Keratinocyte (primary cell): ENCODE measurements around the gene UMAD1. TPM values are rescaled to one million over a fixed set of nuclear protein-coding genes. Genes with fewer than 3 reads are reported as not detected.

Experiments used
- DNase-seq: peaks from one replicate; pipeline ENCODE4 v3.0.0-alpha.2; 2011; ENCODE audit warnings: low read depth, missing footprints, low spot score
- FAIRE-seq: peaks from 2 replicates; lab custom pipeline; 2011; peaks lifted over from hg19 to GRCh38; lab: Jason Lieb, UNC
- H2AFZ ChIP-seq: 2 replicates; pipeline ENCODE4 v1.6.0; 2012; ENCODE audit warnings: low read length, control low read depth, inconsistent platforms; ENCODE audit not compliant: control insufficient read depth
- H3K27ac ChIP-seq: 2 replicates; pipeline ENCODE4 v1.5.1; 2011; ENCODE audit warnings: low read length; ENCODE audit not compliant: control insufficient read depth, insufficient read depth
- H3K27me3 ChIP-seq: 3 replicates; pipeline ENCODE4 v1.6.0; 2011; ENCODE audit warnings: low read length; ENCODE audit not compliant: control insufficient read depth, insufficient read depth; ENCODE audit errors: extremely low read depth
- H3K36me3 ChIP-seq, 2 experiments: 2 replicates in 1 of 2; 3 replicates in 1 of 2; pipeline ENCODE4 v1.5.1; 2011; ENCODE audit warnings: low read length in 2 of 2, mild to moderate bottlenecking in 1 of 2; ENCODE audit not compliant: control insufficient read depth in 2 of 2, insufficient read depth in 2 of 2; ENCODE audit errors: extremely low read depth in 1 of 2
- H3K4me1 ChIP-seq: 3 replicates; pipeline ENCODE4 v1.5.1; 2011; ENCODE audit warnings: low read length; ENCODE audit not compliant: control insufficient read depth, insufficient read depth; ENCODE audit errors: extremely low read depth
- H3K4me2 ChIP-seq: 3 replicates; pipeline ENCODE4 v1.6.0; 2011; ENCODE audit warnings: low read depth, low read length; ENCODE audit not compliant: control insufficient read depth, insufficient read depth; ENCODE audit errors: extremely low read depth
- H3K4me3 ChIP-seq, 3 experiments: fragments of 200-600 bp in 1 of 3; sonication (generic) in 1 of 3; 2 replicates in 2 of 3; 3 replicates in 1 of 3; pipeline ENCODE4 v1.5.1; 2011 to 2016; ENCODE audit warnings: low read length in 3 of 3, mild to moderate bottlenecking in 3 of 3, control low read depth in 2 of 3, inconsistent platforms in 1 of 3, low read depth in 1 of 3, mixed read lengths in 1 of 3, mixed run types in 1 of 3, moderate library complexity in 1 of 3; ENCODE audit not compliant: control insufficient read depth in 2 of 3, insufficient read depth in 2 of 3; ENCODE audit errors: extremely low read depth in 1 of 3
- H3K79me2 ChIP-seq: 2 replicates; pipeline ENCODE4 v1.6.0; 2012; ENCODE audit warnings: low read length; ENCODE audit not compliant: control insufficient read depth, insufficient read depth
- H3K9ac ChIP-seq: 3 replicates; pipeline ENCODE4 v1.6.0; 2011; ENCODE audit warnings: low read length; ENCODE audit not compliant: control insufficient read depth, insufficient read depth; ENCODE audit errors: extremely low read depth
- H3K9me1 ChIP-seq: 3 replicates; pipeline ENCODE4 v1.6.0; 2011; ENCODE audit warnings: low read length; ENCODE audit not compliant: control insufficient read depth, insufficient read depth; ENCODE audit errors: extremely low read depth
- H3K9me3 ChIP-seq: 2 replicates; pipeline ENCODE4 v1.5.1; 2012; ENCODE audit warnings: low read depth, low read length; ENCODE audit not compliant: control insufficient read depth
- H4K20me1 ChIP-seq: 3 replicates; pipeline ENCODE4 v1.6.0; 2011; ENCODE audit warnings: low read length; ENCODE audit not compliant: control insufficient read depth, insufficient read depth; ENCODE audit errors: extremely low read depth
- CTCF ChIP-seq, 3 experiments: IDR thresholded peaks in 1 of 3; conservative IDR thresholded peaks in 1 of 3; optimal IDR thresholded peaks in 1 of 3; 2 replicates in 2 of 3; 3 replicates in 1 of 3; pipeline versions ENCODE3 to v1.5.1; 2011; ENCODE audit warnings: low read length in 3 of 3, mild to moderate bottlenecking in 3 of 3, moderate library complexity in 2 of 3, control low read depth in 1 of 3, inconsistent platforms in 1 of 3; ENCODE audit not compliant: insufficient read depth in 2 of 3; ENCODE audit errors: extremely low read depth in 1 of 3
- EZH2 ChIP-seq: IDR thresholded peaks from one replicate; pipeline ENCODE4 v1.6.1; 2012; ENCODE audit warnings: inconsistent platforms, mild to moderate bottlenecking, low read length, moderate library complexity
- dilution Hi-C: fragments of 300-500 bp; cut with MboI; formaldehyde crosslinking; loops from one replicate; pipeline ENCODE4 v1.7.0; 2020; ENCODE audit warnings: low sequenced_read_pairs; ENCODE audit not compliant: extremely low pct_ligation_motif_present
- polyA plus RNA-seq, 5 experiments: library from polyadenylated mRNA; depleted of rRNA in 3 of 5; stranded (reverse) in 3 of 5; stranded (forward) in 1 of 5; unstranded in 1 of 5; fragments of >200 nt; gene quantifications; 1 replicate in 1 of 5; 2 replicates in 3 of 5; 3 replicates in 1 of 5; pipeline versions ENCODE4 v1.2.1 to v1.2.3, GENCODE V29; 2011 to 2012; ENCODE audit warnings: missing spikeins in 2 of 5, low read depth in 1 of 5, low replicate concordance in 1 of 5

Gene UMAD1
- polyA plus RNA-seq, 1 donor (not counting 4 experiments of a cell fraction or from before 2014, with no cell fraction given), result 18.2 TPM

DNA sequence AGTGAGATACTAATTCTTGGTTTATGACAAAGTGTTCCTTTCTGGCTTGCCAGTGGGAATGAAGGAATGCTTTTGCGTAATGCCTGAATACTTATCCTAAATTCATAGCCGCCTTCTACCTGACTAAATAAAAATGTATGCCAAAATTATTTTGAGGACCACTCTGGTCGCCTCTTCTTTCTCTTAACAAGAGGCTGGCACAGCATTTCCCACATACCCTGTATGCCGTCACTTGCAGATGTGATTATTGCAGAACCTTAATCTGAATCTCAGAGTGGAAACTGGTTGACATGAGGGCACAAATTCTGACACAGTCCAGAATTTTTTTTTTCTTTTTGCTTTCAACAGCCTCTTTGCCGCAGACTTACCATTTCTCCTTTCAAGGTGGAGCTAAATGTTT is 203.4 kb downstream of the UMAD1 start:
- Histone ChIP-seq H4K20me1 (no peaks in the 10 kb centered on the region), H3K27ac (no peak overlapping the region), H3K9me3 (no peaks in the 10 kb centered on the region), H3K4me3 (no peak overlapping the region), H2AFZ (no peak overlapping the region), H3K9ac (no peak overlapping the region), H3K27me3 (no peaks in the 10 kb centered on the region), H3K36me3 (no peaks in the 10 kb centered on the region), H3K9me1 (no peaks in the 10 kb centered on the region), H3K79me2 (no peaks in the 10 kb centered on the region), H3K4me1 (no peaks in the 10 kb centered on the region), H3K4me2 (no peak overlapping the region)
- TF ChIP-seq EZH2 (no peak), CTCF (optimal IDR thresholded peaks at IDR 0.05 in 1 of 3, IDR thresholded peaks at IDR 0.05 in 1 of 3, conservative IDR thresholded peaks at IDR 0.05 in 1 of 3; ENCODE audit: extremely low read depth in 1 of 3, insufficient read depth in 2 of 3, low read length in 3 of 3) (no peak)
- dilution Hi-C loops, result no loop called here
- no peak for FAIRE-seq
- no peak for DNase-seq

DNA sequence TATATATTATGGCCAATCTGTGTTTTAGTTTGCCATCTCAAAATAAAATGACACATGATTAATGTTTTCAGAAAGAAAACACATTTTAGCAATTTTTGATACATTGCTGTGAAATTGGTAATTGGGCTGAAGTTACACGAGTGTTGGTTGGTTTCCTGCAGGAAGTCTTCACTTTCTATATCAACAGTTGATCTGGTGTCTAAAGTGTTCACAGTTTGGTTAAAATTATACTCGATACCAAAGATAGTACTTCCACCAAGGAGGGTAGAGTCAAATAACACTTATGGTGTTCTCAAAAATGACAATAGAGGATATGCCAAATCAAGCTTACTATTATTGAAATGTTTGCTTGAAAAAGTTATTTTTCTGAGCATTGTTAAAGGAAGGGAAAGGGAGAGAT is 207.7 kb downstream of the UMAD1 start:
- TF ChIP-seq CTCF (optimal IDR thresholded peaks at IDR 0.05 in 1 of 3, IDR thresholded peaks at IDR 0.05 in 1 of 3, conservative IDR thresholded peaks at IDR 0.05 in 1 of 3; ENCODE audit: extremely low read depth in 1 of 3, insufficient read depth in 2 of 3, low read length in 3 of 3) (no peak), EZH2 (no peak)
- no peaks in the 10 kb centered on the region for H3K9me3 ChIP-seq
- FAIRE-seq (no peak), DNase-seq (no peak)
- H3K4me2 ChIP-seq, result no peak overlapping the region
- H3K27ac ChIP-seq, result no peak overlapping the region
- dilution Hi-C loops, result no loop called here
- no peak overlapping the region for H3K4me3 ChIP-seq
- no peaks in the 10 kb centered on the region for H3K79me2 ChIP-seq
- H3K9ac ChIP-seq, result no peak overlapping the region
- no peaks in the 10 kb centered on the region for H3K9me1 ChIP-seq
- no peaks in the 10 kb centered on the region for H3K36me3 ChIP-seq
- H2AFZ ChIP-seq, result no peak overlapping the region
- no peaks in the 10 kb centered on the region for H3K27me3 ChIP-seq
- H4K20me1 ChIP-seq, result no peaks in the 10 kb centered on the region
- no peaks in the 10 kb centered on the region for H3K4me1 ChIP-seq
